HCT116 (cell line): Measurements from ENCODE around the gene KLK12. TPM values are rescaled to one million over a fixed set of nuclear protein-coding genes. Genes with fewer than 3 reads are reported as not detected.

ENCODE experiments used
- ATAC-seq: fragments of 200-7000 bp; cut with Tn5 transposase; 2 replicates; pipeline ENCODE4 v1.9.1; 2020; ENCODE audit warnings: mild to moderate bottlenecking, moderate library complexity
- BruUV-seq: library from RNA; stranded (reverse); fragments of 400-500 nt; replicated peaks from 2 replicates; lab custom pipeline; 2021; lab: Mats Ljungman, UMichigan
- CTCF ChIA-PET: fragments of 300-600 bp; sonication (Branson Sonifier 250); formaldehyde crosslinking; loops from one replicate; lab custom pipeline; 2021; ENCODE audit warnings: antibody characterized with exemption; lab: Charles Lee
- POLR2A ChIA-PET: fragments of 300-600, 350-600 bp; sonication (Branson Sonifier 250); formaldehyde crosslinking; loops from one replicate; lab custom pipeline; 2021; ENCODE audit warnings: antibody characterized with exemption; lab: Charles Lee
- RAD21 ChIA-PET, 2 experiments: fragments of 300-600 bp; sonication (Branson Sonifier 250); formaldehyde crosslinking; loops; one replicate each; lab custom pipeline; 2023; ENCODE audit warnings: low total read pairs in 2 of 2; ENCODE audit not compliant: uncharacterized antibody in 2 of 2, unreplicated experiment in 2 of 2, low non-redundant PET in 1 of 2; lab: Charles Lee
- DNase-seq: peaks from one replicate; pipeline ENCODE4 v3.0.0-alpha.2; 2010; ENCODE audit warnings: low read depth, low spot score
- H2AFZ ChIP-seq: fragments of 200-600 bp; shearing (Covaris generic), sonication (generic); 2 replicates; pipeline ENCODE4 v1.6.1; 2017; ENCODE audit warnings: low read depth, mixed run types, mixed read lengths, antibody characterized with exemption, low read length; ENCODE audit not compliant: poor library complexity, severe bottlenecking
- H3K27ac ChIP-seq: 2 replicates; pipeline ENCODE4 v1.5.1; 2012; ENCODE audit warnings: low read depth, low read length
- H3K27me3 ChIP-seq: fragments of 200-600 bp; sonication (generic); 2 replicates; pipeline ENCODE4 v1.6.1; 2016; ENCODE audit warnings: mixed run types, low read length, mixed read lengths; ENCODE audit not compliant: insufficient read depth
- H3K36me3 ChIP-seq, 2 experiments: fragments of 200-500 bp in 1 of 2; fragments of 200-600 bp in 1 of 2; sonication (Bioruptor generic) in 1 of 2; sonication (generic) in 1 of 2; 2 replicates each; pipeline versions ENCODE4 v1.5.1 to v1.6.1; 2014 to 2016; ENCODE audit warnings: low read length in 2 of 2, inconsistent platforms in 1 of 2, mixed read lengths in 1 of 2, mixed run types in 1 of 2; ENCODE audit not compliant: insufficient read depth in 2 of 2, control insufficient read depth in 1 of 2
- H3K4me1 ChIP-seq, 2 experiments: fragments of 200-600 bp in 1 of 2; sonication (generic) in 1 of 2; 2 replicates each; pipeline versions ENCODE4 v1.5.1 to v1.6.1; 2012 to 2017; ENCODE audit warnings: low read length in 2 of 2, inconsistent platforms in 1 of 2, mild to moderate bottlenecking in 1 of 2, mixed read lengths in 1 of 2, mixed run types in 1 of 2, moderate library complexity in 1 of 2; ENCODE audit not compliant: insufficient read depth in 2 of 2, control insufficient read depth in 1 of 2
- H3K4me2 ChIP-seq: fragments of 200-600 bp; sonication (generic); 2 replicates; pipeline ENCODE4 v1.6.1; 2017; ENCODE audit warnings: mixed run types, low read length, mixed read lengths
- H3K4me3 ChIP-seq, 2 experiments: fragments of 200-600 bp in 1 of 2; sonication (generic) in 1 of 2; replicated peaks in 1 of 2; 2 replicates each; pipeline ENCODE4 v1.5.1; 2011 to 2016; ENCODE audit warnings: low read length in 2 of 2, control low read depth in 1 of 2, low read depth in 1 of 2, mild to moderate bottlenecking in 1 of 2, mixed read lengths in 1 of 2, mixed run types in 1 of 2
- H3K79me2 ChIP-seq: fragments of 200-600 bp; sonication (generic); 2 replicates; pipeline ENCODE4 v1.6.1; 2017; ENCODE audit warnings: mild to moderate bottlenecking, mixed run types, low read length, moderate library complexity, mixed read lengths; ENCODE audit not compliant: insufficient read depth
- H3K9ac ChIP-seq: fragments of 200-600 bp; sonication (generic); 2 replicates; pipeline ENCODE4 v1.6.1; 2016; ENCODE audit warnings: low read length, mixed read lengths
- H3K9me2 ChIP-seq: fragments of 200-600 bp; sonication (generic), shearing (Covaris generic); 2 replicates; pipeline ENCODE4 v1.6.1; 2017; ENCODE audit warnings: mixed run types, mild to moderate bottlenecking, moderate library complexity; ENCODE audit not compliant: insufficient read depth
- H3K9me3 ChIP-seq, 2 experiments: fragments of 200-500 bp in 1 of 2; fragments of 200-600 bp in 1 of 2; sonication (Bioruptor generic) in 1 of 2; sonication (generic) in 1 of 2; 2 replicates each; pipeline ENCODE4 v1.6.1; 2014 to 2017; ENCODE audit warnings: low read length in 2 of 2, mixed read lengths in 2 of 2, inconsistent platforms in 1 of 2, low read depth in 1 of 2, mild to moderate bottlenecking in 1 of 2, mixed run types in 1 of 2, moderate library complexity in 1 of 2; ENCODE audit not compliant: control insufficient read depth in 1 of 2, insufficient read depth in 1 of 2
- H4K20me1 ChIP-seq: fragments of 200-600 bp; sonication (generic), shearing (Covaris generic); 2 replicates; pipeline ENCODE4 v1.6.1; 2017; ENCODE audit warnings: mixed run types, mild to moderate bottlenecking, moderate library complexity; ENCODE audit not compliant: insufficient read depth
- ATF3 ChIP-seq: IDR thresholded peaks from 2 replicates; pipeline ENCODE4 v1.6.1; 2012
- CBX3 ChIP-seq: IDR thresholded peaks from 2 replicates; pipeline ENCODE4 v1.6.1; 2012; ENCODE audit warnings: low read depth
- CTCF ChIP-seq, 3 experiments: fragments of 200-600 bp in 1 of 3; sonication (generic) in 1 of 3; IDR thresholded peaks in 2 of 3; conservative IDR thresholded peaks in 1 of 3; 2 replicates each; pipeline ENCODE4 v1.5.1; 2012 to 2017; ENCODE audit warnings: low read depth in 2 of 3, low read length in 2 of 3, antibody characterized with exemption in 1 of 3, borderline replicate concordance in 1 of 3, control low read depth in 1 of 3, mild to moderate bottlenecking in 1 of 3, mixed read lengths in 1 of 3, mixed run types in 1 of 3, moderate library complexity in 1 of 3; ENCODE audit not compliant: insufficient read depth in 1 of 3
- EGR1 ChIP-seq: IDR thresholded peaks from 2 replicates; pipeline ENCODE4 v1.6.1; 2012; ENCODE audit warnings: low read depth
- ELF1 ChIP-seq: IDR thresholded peaks from 2 replicates; pipeline ENCODE4 v1.6.1; 2012; ENCODE audit warnings: low read depth, borderline replicate concordance
- EZH2phosphoT487 ChIP-seq: fragments of 200-600 bp; IDR thresholded peaks from 2 replicates; pipeline ENCODE4 v1.6.1; 2018; ENCODE audit warnings: antibody characterized with exemption, borderline replicate concordance
- FOSL1 ChIP-seq: IDR thresholded peaks from 2 replicates; pipeline ENCODE4 v1.6.1; 2012; ENCODE audit warnings: low read depth
- JUND ChIP-seq: IDR thresholded peaks from 2 replicates; pipeline ENCODE4 v1.6.1; 2012
- MAX ChIP-seq: IDR thresholded peaks from 2 replicates; pipeline ENCODE4 v1.6.1; 2012
- POLR2A ChIP-seq: IDR thresholded peaks from 2 replicates; pipeline ENCODE4 v1.7.0; 2011; ENCODE audit warnings: borderline replicate concordance; ENCODE audit not compliant: insufficient read depth, insufficient read length; ENCODE audit errors: extremely low read depth
- POLR2AphosphoS5 ChIP-seq: IDR thresholded peaks from 2 replicates; pipeline ENCODE4 v1.6.1; 2011; ENCODE audit warnings: mild to moderate bottlenecking, low read depth, low read length, moderate library complexity
- RAD21 ChIP-seq: IDR thresholded peaks from 2 replicates; pipeline ENCODE4 v1.6.1; 2012; ENCODE audit warnings: low read depth, mild to moderate bottlenecking
- REST ChIP-seq: IDR thresholded peaks from 2 replicates; pipeline ENCODE4 v1.6.1; 2012; ENCODE audit warnings: low read depth
- SIN3A ChIP-seq: IDR thresholded peaks from 2 replicates; pipeline ENCODE4 v1.6.1; 2012; ENCODE audit warnings: low read depth
- SP1 ChIP-seq: IDR thresholded peaks from 2 replicates; pipeline ENCODE4 v1.6.1; 2012; ENCODE audit warnings: low read depth
- TCF7L2 ChIP-seq: IDR thresholded peaks from 2 replicates; pipeline ENCODE4 v1.7.0; 2011; ENCODE audit warnings: borderline replicate concordance, inconsistent platforms; ENCODE audit not compliant: insufficient read depth, insufficient read length; ENCODE audit errors: extremely low read depth
- YY1 ChIP-seq: IDR thresholded peaks from 2 replicates; pipeline ENCODE4 v1.6.1; 2011; ENCODE audit warnings: low read length, low read depth, moderate library complexity, mild to moderate bottlenecking; ENCODE audit not compliant: insufficient replicate concordance; ENCODE audit errors: extremely low read depth
- ZFX ChIP-seq: fragments of 450-650 bp; IDR thresholded peaks from 2 replicates; pipeline ENCODE4 v1.6.1; 2017
- ZNF274 ChIP-seq: fragments of 200-500 bp; sonication (Bioruptor generic); IDR thresholded peaks from 2 replicates; pipeline ENCODE4 v1.6.1; 2014; ENCODE audit warnings: mild to moderate bottlenecking, low read depth, low read length, inconsistent platforms
- intact Hi-C: fragments of 100-400 bp; cut with micrococcal nuclease; formaldehyde crosslinking; loops from 2 replicates; pipeline ENCODE4 v1.10.0; 2022
- total RNA-seq: library from RNA; stranded (reverse); gene quantifications from one replicate; pipeline ENCODE4 v1.2.1, GENCODE V29; 2021; ENCODE audit not compliant: unreplicated experiment

Gene KLK12
- total RNA-seq, 1 experiment from 2014 or later = not detected

GRCh38 chr19:51009061-51009891 is 25.5 kb downstream of the KLK12 start:
- intact Hi-C loops = no loop called here
- Histone ChIP-seq H3K4me3 (no peak overlapping the region), H2AFZ (no peak overlapping the region), H4K20me1 (no peaks in the 10 kb centered on the region)
- no peak for TF ChIP-seq ZNF274
- no peak for TF ChIP-seq TCF7L2
- no peak for TF ChIP-seq ELF1
- TF ChIP-seq YY1 = no peak
- no peak for TF ChIP-seq RAD21
- TF ChIP-seq EGR1 = no peak
- TF ChIP-seq ZFX = no peak
- TF ChIP-seq CBX3 = no peak
- TF ChIP-seq POLR2A = no peak
- TF ChIP-seq SIN3A = no peak
- TF ChIP-seq REST = no peak
- TF ChIP-seq CTCF (IDR thresholded peaks at IDR 0.05 in 2 of 3, conservative IDR thresholded peaks at IDR 0.05 in 1 of 3; ENCODE audit: borderline replicate concordance in 1 of 3, insufficient read depth in 1 of 3, low read depth in 2 of 3, low read length in 2 of 3) = no peak
- TF ChIP-seq MAX = no peak
- no peak for TF ChIP-seq ATF3
- no peak for TF ChIP-seq JUND
- TF ChIP-seq POLR2AphosphoS5 = no peak
- TF ChIP-seq EZH2phosphoT487 = no peak
- no peak for TF ChIP-seq SP1
- TF ChIP-seq FOSL1 = no peak
- TF ChIP-seq, all 23 proteins: peak for 0
- Histone ChIP-seq H3K4me1 (peaks cover 2 to 27% of the 10 kb centered on the region in 2 experiments; a peak in 1 of 4 replicates), H3K27ac (no peak overlapping the region), H3K9me3 (no peaks in the 10 kb centered on the region), H3K36me3 (no peaks in the 10 kb centered on the region), H3K9me2 (no peaks in the 10 kb centered on the region), H3K9ac (no peak overlapping the region), H3K27me3 (no peaks in the 10 kb centered on the region), H3K79me2 (no peaks in the 10 kb centered on the region), H3K4me2 (no peak overlapping the region)
- DNase-seq (no peak), ATAC-seq (no peak)
- ChIA-PET CTCF (no interaction called here), RAD21 (no interaction called here), POLR2A (no interaction called here)
- BruUV-seq = no TSS peak
